HEK293 (cell line): ENCODE results near the gene LCN12.
A peak's percentile ranks its signal among the peaks of the same experiment; 100 is the strongest.

Experiments
- BCL11A ChIP-seq: fragments of 450-650 bp; formaldehyde crosslinking; IDR thresholded peaks from 2 replicates; pipeline ENCODE4 v1.5.1; 2016; ENCODE audit warnings: low read depth, missing biosample characterization, missing genetic modification characterization
- EGR2 ChIP-seq: fragments of 450-650 bp; formaldehyde crosslinking; IDR thresholded peaks from 2 replicates; pipeline ENCODE4 v1.5.1; 2016; ENCODE audit warnings: low read depth, missing biosample characterization, missing genetic modification characterization
- GLIS1 ChIP-seq: fragments of 450-650 bp; formaldehyde crosslinking; IDR thresholded peaks from 2 replicates; pipeline ENCODE4 v1.5.1; 2016; ENCODE audit warnings: missing biosample characterization, missing genetic modification characterization
- HOXD13 ChIP-seq: sonication (generic); formaldehyde crosslinking; IDR thresholded peaks from 2 replicates; pipeline ENCODE4 v1.8.0; 2022; ENCODE audit warnings: missing genetic modification reagents, borderline replicate concordance
- KLF1 ChIP-seq: fragments of 450-650 bp; formaldehyde crosslinking; IDR thresholded peaks from 2 replicates; pipeline ENCODE4 v1.5.1; 2016; ENCODE audit warnings: missing biosample characterization, missing genetic modification characterization
- MYNN ChIP-seq: fragments of 450-650 bp; formaldehyde crosslinking; IDR thresholded peaks from 2 replicates; pipeline ENCODE4 v1.5.1; 2016; ENCODE audit warnings: missing biosample characterization, missing genetic modification characterization, borderline replicate concordance
- PRDM6 ChIP-seq: fragments of 450-650 bp; formaldehyde crosslinking; IDR thresholded peaks from 2 replicates; pipeline ENCODE4 v1.5.1; 2017; ENCODE audit warnings: missing biosample characterization, missing genetic modification characterization
- SP2 ChIP-seq: fragments of 450-650 bp; formaldehyde crosslinking; IDR thresholded peaks from 2 replicates; pipeline ENCODE4 v1.5.1; 2016; ENCODE audit warnings: missing biosample characterization, missing genetic modification characterization
- SP3 ChIP-seq: fragments of 450-650 bp; formaldehyde crosslinking; IDR thresholded peaks from 2 replicates; pipeline ENCODE4 v1.5.1; 2016; ENCODE audit warnings: missing biosample characterization, missing genetic modification characterization
- YY1 ChIP-seq: fragments of 450-650 bp; formaldehyde crosslinking; IDR thresholded peaks from 2 replicates; pipeline ENCODE4 v1.5.1; 2018; ENCODE audit warnings: missing biosample characterization, missing genetic modification characterization
- ZBTB1 ChIP-seq: fragments of 450-650 bp; formaldehyde crosslinking; IDR thresholded peaks from 2 replicates; pipeline ENCODE4 v1.5.1; 2016; ENCODE audit warnings: missing biosample characterization, missing genetic modification characterization
- ZNF10 ChIP-seq: fragments of 450-650 bp; formaldehyde crosslinking; IDR thresholded peaks from 2 replicates; pipeline ENCODE4 v1.5.1; 2017; ENCODE audit warnings: missing biosample characterization, missing genetic modification characterization
- ZNF302 ChIP-seq: fragments of 450-650 bp; formaldehyde crosslinking; IDR thresholded peaks from 2 replicates; pipeline ENCODE4 v1.5.1; 2016; ENCODE audit warnings: missing biosample characterization, missing genetic modification characterization, low read depth
- ZNF324 ChIP-seq: fragments of 450-650 bp; formaldehyde crosslinking; IDR thresholded peaks from 2 replicates; pipeline ENCODE4 v1.5.1; 2016; ENCODE audit warnings: missing biosample characterization, missing genetic modification characterization
- ZNF335 ChIP-seq: fragments of 450-650 bp; formaldehyde crosslinking; conservative IDR thresholded peaks from 2 replicates; pipeline ENCODE4 v1.5.1; 2016; ENCODE audit warnings: missing biosample characterization, missing genetic modification characterization
- ZNF48 ChIP-seq: fragments of 450-650 bp; formaldehyde crosslinking; IDR thresholded peaks from 2 replicates; pipeline ENCODE4 v1.5.1; 2016; ENCODE audit warnings: missing biosample characterization, missing genetic modification characterization
- ZNF488 ChIP-seq: fragments of 450-650 bp; formaldehyde crosslinking; IDR thresholded peaks from 2 replicates; pipeline ENCODE4 v1.5.1; 2016; ENCODE audit warnings: missing biosample characterization, missing genetic modification characterization
- ZNF600 ChIP-seq: fragments of 450-650 bp; formaldehyde crosslinking; IDR thresholded peaks from 2 replicates; pipeline ENCODE4 v1.5.1; 2016; ENCODE audit warnings: missing biosample characterization, missing genetic modification characterization
- ZNF76 ChIP-seq: fragments of 450-650 bp; formaldehyde crosslinking; IDR thresholded peaks from 2 replicates; pipeline ENCODE4; 2016; ENCODE audit warnings: low read depth, missing biosample characterization, missing genetic modification characterization, borderline replicate concordance
- ZNF785 ChIP-seq: fragments of 450-650 bp; formaldehyde crosslinking; IDR thresholded peaks from 2 replicates; pipeline ENCODE4 v1.5.1; 2016; ENCODE audit warnings: missing biosample characterization, missing genetic modification characterization
- ZNF843 ChIP-seq: fragments of 450-650 bp; formaldehyde crosslinking; IDR thresholded peaks from 2 replicates; pipeline ENCODE4 v1.5.1; 2016; ENCODE audit warnings: missing biosample characterization, missing genetic modification characterization
- TF ChIP-seq, protein P1 (sequence below): fragments of 450-650 bp; formaldehyde crosslinking; IDR thresholded peaks from 2 replicates; pipeline ENCODE4 v1.5.1; 2016; ENCODE audit warnings: missing biosample characterization, missing genetic modification characterization
- TF ChIP-seq, protein P2 (sequence below): fragments of 450-650 bp; formaldehyde crosslinking; IDR thresholded peaks from 2 replicates; pipeline ENCODE4 v1.5.1; 2016; ENCODE audit warnings: missing biosample characterization, missing genetic modification characterization, low read depth
- TF ChIP-seq, protein P3 (sequence below): fragments of 450-650 bp; formaldehyde crosslinking; IDR thresholded peaks from 2 replicates; pipeline ENCODE4 v1.5.1; 2016; ENCODE audit warnings: missing biosample characterization, missing genetic modification characterization
- TF ChIP-seq, protein P4 (sequence below): fragments of 450-650 bp; formaldehyde crosslinking; IDR thresholded peaks from 2 replicates; pipeline ENCODE4 v1.5.1; 2016; ENCODE audit warnings: missing biosample characterization, missing genetic modification characterization

LCN12 gene

DNA sequence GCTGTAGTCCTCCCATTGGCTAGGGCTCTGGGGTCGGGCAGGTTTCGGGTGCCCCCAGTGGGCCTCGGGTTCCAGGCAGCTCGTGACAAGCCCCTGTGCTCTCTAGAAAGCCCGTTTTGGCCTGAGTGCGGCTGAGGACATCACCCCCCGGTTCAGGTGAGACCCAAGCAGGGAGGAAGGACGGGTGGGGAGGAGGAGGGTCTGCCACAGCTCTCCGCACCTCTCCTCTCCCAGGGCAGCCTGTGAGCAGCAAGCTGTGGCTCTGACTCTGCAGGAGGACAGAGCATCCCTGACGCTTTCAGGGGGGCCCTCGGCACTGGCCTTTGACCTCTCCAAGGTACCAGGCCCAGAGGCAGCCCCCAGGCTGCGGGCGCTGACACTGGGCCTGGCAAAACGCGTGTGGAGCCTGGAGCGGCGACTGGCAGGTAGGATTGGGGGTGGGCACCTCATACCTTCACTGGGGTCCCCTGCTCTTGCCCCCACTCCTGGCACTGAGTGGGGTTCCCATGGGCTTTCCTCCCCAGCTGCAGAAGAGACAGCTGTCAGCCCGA, 40.8 kb downstream of the LCN12 start (continued):
- TF ChIP-seq, protein P1, sequence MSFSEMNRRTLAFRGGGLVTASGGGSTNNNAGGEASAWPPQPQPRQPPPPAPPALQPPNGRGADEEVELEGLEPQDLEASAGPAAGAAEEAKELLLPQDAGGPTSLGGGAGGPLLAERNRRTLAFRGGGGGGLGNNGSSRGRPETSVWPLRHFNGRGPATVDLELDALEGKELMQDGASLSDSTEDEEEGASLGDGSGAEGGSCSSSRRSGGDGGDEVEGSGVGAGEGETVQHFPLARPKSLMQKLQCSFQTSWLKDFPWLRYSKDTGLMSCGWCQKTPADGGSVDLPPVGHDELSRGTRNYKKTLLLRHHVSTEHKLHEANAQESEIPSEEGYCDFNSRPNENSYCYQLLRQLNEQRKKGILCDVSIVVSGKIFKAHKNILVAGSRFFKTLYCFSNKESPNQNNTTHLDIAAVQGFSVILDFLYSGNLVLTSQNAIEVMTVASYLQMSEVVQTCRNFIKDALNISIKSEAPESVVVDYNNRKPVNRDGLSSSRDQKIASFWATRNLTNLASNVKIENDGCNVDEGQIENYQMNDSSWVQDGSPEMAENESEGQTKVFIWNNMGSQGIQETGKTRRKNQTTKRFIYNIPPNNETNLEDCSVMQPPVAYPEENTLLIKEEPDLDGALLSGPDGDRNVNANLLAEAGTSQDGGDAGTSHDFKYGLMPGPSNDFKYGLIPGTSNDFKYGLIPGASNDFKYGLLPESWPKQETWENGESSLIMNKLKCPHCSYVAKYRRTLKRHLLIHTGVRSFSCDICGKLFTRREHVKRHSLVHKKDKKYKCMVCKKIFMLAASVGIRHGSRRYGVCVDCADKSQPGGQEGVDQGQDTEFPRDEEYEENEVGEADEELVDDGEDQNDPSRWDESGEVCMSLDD = 0 out of 2 replicates have a peak, but pooled peaks have one; percentile 5
- TF ChIP-seq SP2 (tag by site-specific recombination) (peak; percentile 6; the same call in 1 of the 2 replicates), ZBTB1 (tag by site-specific recombination) (no peak), BCL11A (tag by site-specific recombination) (0 out of 2 replicates have a peak, but pooled peaks have one; percentile 1), EGR2 (no peak), ZNF302 (tag by site-specific recombination) (no peak), YY1 (tag by site-specific recombination) (no peak), ZNF785 (tag by site-specific recombination) (no peak), HOXD13 (CRISPR knock-in tag) (no peak), ZNF488 (no peak), ZNF335 (peak; percentile 51), ZNF76 (tag by site-specific recombination) (peak; percentile 3; the same call in 1 of the 2 replicates), ZNF48 (tag by site-specific recombination) (no peak), ZNF10 (tag by site-specific recombination) (no peak), ZNF600 (tag by site-specific recombination) (peak; percentile 72; the same call in 1 of the 2 replicates), PRDM6 (tag by site-specific recombination) (no peak), SP3 (no peak; the same call in 1 of the 2 replicates), GLIS1 (peak; percentile 9), KLF1 (peak; percentile 6), MYNN (tag by site-specific recombination) (no peak), ZNF324 (tag by site-specific recombination) (0 out of 2 replicates have a peak, but pooled peaks have one; percentile 5), ZNF843 (no peak)
- TF ChIP-seq, protein P2, sequence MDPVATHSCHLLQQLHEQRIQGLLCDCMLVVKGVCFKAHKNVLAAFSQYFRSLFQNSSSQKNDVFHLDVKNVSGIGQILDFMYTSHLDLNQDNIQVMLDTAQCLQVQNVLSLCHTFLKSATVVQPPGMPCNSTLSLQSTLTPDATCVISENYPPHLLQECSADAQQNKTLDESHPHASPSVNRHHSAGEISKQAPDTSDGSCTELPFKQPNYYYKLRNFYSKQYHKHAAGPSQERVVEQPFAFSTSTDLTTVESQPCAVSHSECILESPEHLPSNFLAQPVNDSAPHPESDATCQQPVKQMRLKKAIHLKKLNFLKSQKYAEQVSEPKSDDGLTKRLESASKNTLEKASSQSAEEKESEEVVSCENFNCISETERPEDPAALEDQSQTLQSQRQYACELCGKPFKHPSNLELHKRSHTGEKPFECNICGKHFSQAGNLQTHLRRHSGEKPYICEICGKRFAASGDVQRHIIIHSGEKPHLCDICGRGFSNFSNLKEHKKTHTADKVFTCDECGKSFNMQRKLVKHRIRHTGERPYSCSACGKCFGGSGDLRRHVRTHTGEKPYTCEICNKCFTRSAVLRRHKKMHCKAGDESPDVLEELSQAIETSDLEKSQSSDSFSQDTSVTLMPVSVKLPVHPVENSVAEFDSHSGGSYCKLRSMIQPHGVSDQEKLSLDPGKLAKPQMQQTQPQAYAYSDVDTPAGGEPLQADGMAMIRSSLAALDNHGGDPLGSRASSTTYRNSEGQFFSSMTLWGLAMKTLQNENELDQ (tag by site-specific recombination) = no peak
- TF ChIP-seq, protein P3, sequence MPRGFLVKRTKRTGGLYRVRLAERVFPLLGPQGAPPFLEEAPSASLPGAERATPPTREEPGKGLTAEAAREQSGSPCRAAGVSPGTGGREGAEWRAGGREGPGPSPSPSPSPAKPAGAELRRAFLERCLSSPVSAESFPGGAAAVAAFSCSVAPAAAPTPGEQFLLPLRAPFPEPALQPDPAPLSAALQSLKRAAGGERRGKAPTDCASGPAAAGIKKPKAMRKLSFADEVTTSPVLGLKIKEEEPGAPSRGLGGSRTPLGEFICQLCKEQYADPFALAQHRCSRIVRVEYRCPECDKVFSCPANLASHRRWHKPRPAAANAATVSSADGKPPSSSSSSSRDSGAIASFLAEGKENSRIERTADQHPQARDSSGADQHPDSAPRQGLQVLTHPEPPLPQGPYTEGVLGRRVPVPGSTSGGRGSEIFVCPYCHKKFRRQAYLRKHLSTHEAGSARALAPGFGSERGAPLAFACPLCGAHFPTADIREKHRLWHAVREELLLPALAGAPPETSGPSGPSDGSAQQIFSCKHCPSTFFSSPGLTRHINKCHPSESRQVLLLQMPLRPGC (tag by site-specific recombination) = 0 out of 2 replicates have a peak, but pooled peaks have one; percentile 1
- TF ChIP-seq, protein P4, sequence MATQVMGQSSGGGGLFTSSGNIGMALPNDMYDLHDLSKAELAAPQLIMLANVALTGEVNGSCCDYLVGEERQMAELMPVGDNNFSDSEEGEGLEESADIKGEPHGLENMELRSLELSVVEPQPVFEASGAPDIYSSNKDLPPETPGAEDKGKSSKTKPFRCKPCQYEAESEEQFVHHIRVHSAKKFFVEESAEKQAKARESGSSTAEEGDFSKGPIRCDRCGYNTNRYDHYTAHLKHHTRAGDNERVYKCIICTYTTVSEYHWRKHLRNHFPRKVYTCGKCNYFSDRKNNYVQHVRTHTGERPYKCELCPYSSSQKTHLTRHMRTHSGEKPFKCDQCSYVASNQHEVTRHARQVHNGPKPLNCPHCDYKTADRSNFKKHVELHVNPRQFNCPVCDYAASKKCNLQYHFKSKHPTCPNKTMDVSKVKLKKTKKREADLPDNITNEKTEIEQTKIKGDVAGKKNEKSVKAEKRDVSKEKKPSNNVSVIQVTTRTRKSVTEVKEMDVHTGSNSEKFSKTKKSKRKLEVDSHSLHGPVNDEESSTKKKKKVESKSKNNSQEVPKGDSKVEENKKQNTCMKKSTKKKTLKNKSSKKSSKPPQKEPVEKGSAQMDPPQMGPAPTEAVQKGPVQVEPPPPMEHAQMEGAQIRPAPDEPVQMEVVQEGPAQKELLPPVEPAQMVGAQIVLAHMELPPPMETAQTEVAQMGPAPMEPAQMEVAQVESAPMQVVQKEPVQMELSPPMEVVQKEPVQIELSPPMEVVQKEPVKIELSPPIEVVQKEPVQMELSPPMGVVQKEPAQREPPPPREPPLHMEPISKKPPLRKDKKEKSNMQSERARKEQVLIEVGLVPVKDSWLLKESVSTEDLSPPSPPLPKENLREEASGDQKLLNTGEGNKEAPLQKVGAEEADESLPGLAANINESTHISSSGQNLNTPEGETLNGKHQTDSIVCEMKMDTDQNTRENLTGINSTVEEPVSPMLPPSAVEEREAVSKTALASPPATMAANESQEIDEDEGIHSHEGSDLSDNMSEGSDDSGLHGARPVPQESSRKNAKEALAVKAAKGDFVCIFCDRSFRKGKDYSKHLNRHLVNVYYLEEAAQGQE (tag by site-specific recombination) = peak; percentile 85
